HCT116 (cell line): ENCODE measurements around the gene PRRT1B. TPM values are rescaled to one million over a fixed set of nuclear protein-coding genes. Genes with fewer than 3 reads are reported as not detected.

Experiments used
- ATAC-seq: fragments of 200-7000 bp; cut with Tn5 transposase; 2 replicates; pipeline ENCODE4 v1.9.1; 2020; ENCODE audit warnings: mild to moderate bottlenecking, moderate library complexity
- BruUV-seq: library from RNA; stranded (reverse); fragments of 400-500 nt; replicated peaks from 2 replicates; lab custom pipeline; 2021; lab: Mats Ljungman, UMichigan
- CTCF ChIA-PET: fragments of 300-600 bp; sonication (Branson Sonifier 250); formaldehyde crosslinking; loops from one replicate; lab custom pipeline; 2021; ENCODE audit warnings: antibody characterized with exemption; lab: Charles Lee
- POLR2A ChIA-PET: fragments of 300-600, 350-600 bp; sonication (Branson Sonifier 250); formaldehyde crosslinking; loops from one replicate; lab custom pipeline; 2021; ENCODE audit warnings: antibody characterized with exemption; lab: Charles Lee
- RAD21 ChIA-PET, 2 experiments: fragments of 300-600 bp; sonication (Branson Sonifier 250); formaldehyde crosslinking; loops; one replicate each; lab custom pipeline; 2023; ENCODE audit warnings: low total read pairs in 2 of 2; ENCODE audit not compliant: uncharacterized antibody in 2 of 2, unreplicated experiment in 2 of 2, low non-redundant PET in 1 of 2; lab: Charles Lee
- DNase-seq: peaks from one replicate; pipeline ENCODE4 v3.0.0-alpha.2; 2010; ENCODE audit warnings: low read depth, low spot score
- H2AFZ ChIP-seq: fragments of 200-600 bp; shearing (Covaris generic), sonication (generic); 2 replicates; pipeline ENCODE4 v1.6.1; 2017; ENCODE audit warnings: low read depth, mixed run types, mixed read lengths, antibody characterized with exemption, low read length; ENCODE audit not compliant: poor library complexity, severe bottlenecking
- H3K27ac ChIP-seq: 2 replicates; pipeline ENCODE4 v1.5.1; 2012; ENCODE audit warnings: low read depth, low read length
- H3K27me3 ChIP-seq: fragments of 200-600 bp; sonication (generic); 2 replicates; pipeline ENCODE4 v1.6.1; 2016; ENCODE audit warnings: mixed run types, low read length, mixed read lengths; ENCODE audit not compliant: insufficient read depth
- H3K36me3 ChIP-seq, 2 experiments: fragments of 200-500 bp in 1 of 2; fragments of 200-600 bp in 1 of 2; sonication (Bioruptor generic) in 1 of 2; sonication (generic) in 1 of 2; 2 replicates each; pipeline versions ENCODE4 v1.5.1 to v1.6.1; 2014 to 2016; ENCODE audit warnings: low read length in 2 of 2, inconsistent platforms in 1 of 2, mixed read lengths in 1 of 2, mixed run types in 1 of 2; ENCODE audit not compliant: insufficient read depth in 2 of 2, control insufficient read depth in 1 of 2
- H3K4me1 ChIP-seq, 2 experiments: fragments of 200-600 bp in 1 of 2; sonication (generic) in 1 of 2; 2 replicates each; pipeline versions ENCODE4 v1.5.1 to v1.6.1; 2012 to 2017; ENCODE audit warnings: low read length in 2 of 2, inconsistent platforms in 1 of 2, mild to moderate bottlenecking in 1 of 2, mixed read lengths in 1 of 2, mixed run types in 1 of 2, moderate library complexity in 1 of 2; ENCODE audit not compliant: insufficient read depth in 2 of 2, control insufficient read depth in 1 of 2
- H3K4me2 ChIP-seq: fragments of 200-600 bp; sonication (generic); 2 replicates; pipeline ENCODE4 v1.6.1; 2017; ENCODE audit warnings: mixed run types, low read length, mixed read lengths
- H3K4me3 ChIP-seq, 2 experiments: fragments of 200-600 bp in 1 of 2; sonication (generic) in 1 of 2; replicated peaks in 1 of 2; 2 replicates each; pipeline ENCODE4 v1.5.1; 2011 to 2016; ENCODE audit warnings: low read length in 2 of 2, control low read depth in 1 of 2, low read depth in 1 of 2, mild to moderate bottlenecking in 1 of 2, mixed read lengths in 1 of 2, mixed run types in 1 of 2
- H3K79me2 ChIP-seq: fragments of 200-600 bp; sonication (generic); 2 replicates; pipeline ENCODE4 v1.6.1; 2017; ENCODE audit warnings: mild to moderate bottlenecking, mixed run types, low read length, moderate library complexity, mixed read lengths; ENCODE audit not compliant: insufficient read depth
- H3K9ac ChIP-seq: fragments of 200-600 bp; sonication (generic); 2 replicates; pipeline ENCODE4 v1.6.1; 2016; ENCODE audit warnings: low read length, mixed read lengths
- H3K9me2 ChIP-seq: fragments of 200-600 bp; sonication (generic), shearing (Covaris generic); 2 replicates; pipeline ENCODE4 v1.6.1; 2017; ENCODE audit warnings: mixed run types, mild to moderate bottlenecking, moderate library complexity; ENCODE audit not compliant: insufficient read depth
- H3K9me3 ChIP-seq, 2 experiments: fragments of 200-500 bp in 1 of 2; fragments of 200-600 bp in 1 of 2; sonication (Bioruptor generic) in 1 of 2; sonication (generic) in 1 of 2; 2 replicates each; pipeline ENCODE4 v1.6.1; 2014 to 2017; ENCODE audit warnings: low read length in 2 of 2, mixed read lengths in 2 of 2, inconsistent platforms in 1 of 2, low read depth in 1 of 2, mild to moderate bottlenecking in 1 of 2, mixed run types in 1 of 2, moderate library complexity in 1 of 2; ENCODE audit not compliant: control insufficient read depth in 1 of 2, insufficient read depth in 1 of 2
- H4K20me1 ChIP-seq: fragments of 200-600 bp; sonication (generic), shearing (Covaris generic); 2 replicates; pipeline ENCODE4 v1.6.1; 2017; ENCODE audit warnings: mixed run types, mild to moderate bottlenecking, moderate library complexity; ENCODE audit not compliant: insufficient read depth
- CEBPB ChIP-seq: IDR thresholded peaks from 2 replicates; pipeline ENCODE4 v1.6.1; 2012; ENCODE audit warnings: low read depth
- MAX ChIP-seq: IDR thresholded peaks from 2 replicates; pipeline ENCODE4 v1.6.1; 2012
- POLR2A ChIP-seq: IDR thresholded peaks from 2 replicates; pipeline ENCODE4 v1.7.0; 2011; ENCODE audit warnings: borderline replicate concordance; ENCODE audit not compliant: insufficient read depth, insufficient read length; ENCODE audit errors: extremely low read depth
- RAD21 ChIP-seq: IDR thresholded peaks from 2 replicates; pipeline ENCODE4 v1.6.1; 2012; ENCODE audit warnings: low read depth, mild to moderate bottlenecking
- REST ChIP-seq: IDR thresholded peaks from 2 replicates; pipeline ENCODE4 v1.6.1; 2012; ENCODE audit warnings: low read depth
- SIN3A ChIP-seq: IDR thresholded peaks from 2 replicates; pipeline ENCODE4 v1.6.1; 2012; ENCODE audit warnings: low read depth
- TCF7L2 ChIP-seq: IDR thresholded peaks from 2 replicates; pipeline ENCODE4 v1.7.0; 2011; ENCODE audit warnings: borderline replicate concordance, inconsistent platforms; ENCODE audit not compliant: insufficient read depth, insufficient read length; ENCODE audit errors: extremely low read depth
- ZFX ChIP-seq: fragments of 450-650 bp; IDR thresholded peaks from 2 replicates; pipeline ENCODE4 v1.6.1; 2017
- intact Hi-C: fragments of 100-400 bp; cut with micrococcal nuclease; formaldehyde crosslinking; loops from 2 replicates; pipeline ENCODE4 v1.10.0; 2022
- total RNA-seq: library from RNA; stranded (reverse); gene quantifications from one replicate; pipeline ENCODE4 v1.2.1, GENCODE V29; 2021; ENCODE audit not compliant: unreplicated experiment
- TF ChIP-seq, protein P1 (sequence below): IDR thresholded peaks from 2 replicates; pipeline ENCODE4 v1.6.1; 2011; ENCODE audit warnings: mild to moderate bottlenecking, low read length, moderate library complexity; ENCODE audit not compliant: insufficient replicate concordance; ENCODE audit errors: extremely low read depth
- TF ChIP-seq, protein P2 (sequence below), 3 experiments: fragments of 200-600 bp in 1 of 3; sonication (generic) in 1 of 3; IDR thresholded peaks in 2 of 3; conservative IDR thresholded peaks in 1 of 3; 2 replicates each; pipeline ENCODE4 v1.5.1; 2012 to 2017; ENCODE audit warnings: low read depth in 2 of 3, low read length in 2 of 3, antibody characterized with exemption in 1 of 3, borderline replicate concordance in 1 of 3, control low read depth in 1 of 3, mild to moderate bottlenecking in 1 of 3, mixed read lengths in 1 of 3, mixed run types in 1 of 3, moderate library complexity in 1 of 3; ENCODE audit not compliant: insufficient read depth in 1 of 3

The PRRT1B gene
- total RNA-seq, 1 experiment from 2014 or later = not detected

DNA sequence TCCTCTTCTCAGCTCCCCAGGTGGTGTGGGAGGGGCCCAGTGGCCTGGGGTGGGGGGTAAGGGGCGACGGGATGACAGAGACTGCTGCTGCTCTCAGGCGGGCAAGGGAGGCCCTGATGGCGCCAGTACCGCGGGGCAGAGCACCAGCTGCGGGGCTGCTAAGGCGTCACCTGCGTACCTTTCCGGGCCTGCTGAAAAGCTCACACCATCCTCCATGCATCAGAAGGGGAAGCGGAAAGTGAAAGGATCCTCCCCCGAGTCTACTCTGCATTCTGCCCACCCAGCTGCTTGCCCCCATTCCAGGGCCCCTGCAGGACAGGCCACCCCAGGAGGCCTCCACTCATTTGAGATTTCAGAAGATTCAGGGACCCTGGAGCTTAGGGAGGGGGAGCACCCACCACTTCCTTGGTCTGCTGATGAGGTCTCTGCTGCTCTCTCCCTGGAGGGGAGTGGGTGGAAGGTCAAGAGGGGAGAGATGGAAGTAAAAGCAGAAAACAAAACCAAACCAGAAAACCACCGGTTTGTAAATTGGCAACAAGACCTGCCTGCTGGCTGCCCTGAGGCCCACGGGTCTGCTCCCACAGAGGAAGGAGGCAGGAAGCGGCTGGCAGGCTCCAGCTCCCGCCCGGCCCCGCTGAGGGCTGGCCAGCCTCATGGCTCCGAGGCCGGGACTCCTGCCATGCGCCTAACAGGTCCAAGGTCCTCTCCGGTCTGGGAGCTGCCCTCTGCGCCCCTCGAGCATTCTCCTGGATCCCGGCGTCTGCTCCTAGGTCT, 33.6 kb downstream of the PRRT1B start:
- ChIA-PET CTCF (no interaction called here), RAD21 (interaction anchor here in 1 of 2 experiments (0.6 kb wide), 1 partner anchor 229 kb away, joined by 3 read pairs; no protein-coding TSS in a partner anchor), POLR2A (no interaction called here)
- Histone ChIP-seq H3K9ac (no peak overlapping the region), H3K4me2 (no peak overlapping the region), H4K20me1 (no peaks in the 10 kb centered on the region), H3K27ac (no peak overlapping the region), H3K4me3 (no peak overlapping the region), H3K27me3 (no peaks in the 10 kb centered on the region), H3K9me2 (no peaks in the 10 kb centered on the region), H3K4me1 (no peaks in the 10 kb centered on the region), H3K36me3 (peaks cover 3 to 5% of the 10 kb centered on the region in 2 experiments; a peak in 2 of 4 replicates), H3K9me3 (no peaks in the 10 kb centered on the region), H3K79me2 (no peaks in the 10 kb centered on the region), H2AFZ (no peak overlapping the region)
- intact Hi-C loops = no loop called here
- DNase-seq (no peak), ATAC-seq (no peak)
- no TSS peak for BruUV-seq
- no peak for TF ChIP-seq SIN3A
- no peak for TF ChIP-seq POLR2A
- no peak for TF ChIP-seq ZFX
- no peak for TF ChIP-seq TCF7L2
- no peak for TF ChIP-seq REST
- no peak for TF ChIP-seq MAX
- no peak for TF ChIP-seq RAD21
- TF ChIP-seq, protein P1, sequence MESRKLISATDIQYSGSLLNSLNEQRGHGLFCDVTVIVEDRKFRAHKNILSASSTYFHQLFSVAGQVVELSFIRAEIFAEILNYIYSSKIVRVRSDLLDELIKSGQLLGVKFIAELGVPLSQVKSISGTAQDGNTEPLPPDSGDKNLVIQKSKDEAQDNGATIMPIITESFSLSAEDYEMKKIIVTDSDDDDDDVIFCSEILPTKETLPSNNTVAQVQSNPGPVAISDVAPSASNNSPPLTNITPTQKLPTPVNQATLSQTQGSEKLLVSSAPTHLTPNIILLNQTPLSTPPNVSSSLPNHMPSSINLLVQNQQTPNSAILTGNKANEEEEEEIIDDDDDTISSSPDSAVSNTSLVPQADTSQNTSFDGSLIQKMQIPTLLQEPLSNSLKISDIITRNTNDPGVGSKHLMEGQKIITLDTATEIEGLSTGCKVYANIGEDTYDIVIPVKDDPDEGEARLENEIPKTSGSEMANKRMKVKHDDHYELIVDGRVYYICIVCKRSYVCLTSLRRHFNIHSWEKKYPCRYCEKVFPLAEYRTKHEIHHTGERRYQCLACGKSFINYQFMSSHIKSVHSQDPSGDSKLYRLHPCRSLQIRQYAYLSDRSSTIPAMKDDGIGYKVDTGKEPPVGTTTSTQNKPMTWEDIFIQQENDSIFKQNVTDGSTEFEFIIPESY = no peak
- TF ChIP-seq, protein P2, sequence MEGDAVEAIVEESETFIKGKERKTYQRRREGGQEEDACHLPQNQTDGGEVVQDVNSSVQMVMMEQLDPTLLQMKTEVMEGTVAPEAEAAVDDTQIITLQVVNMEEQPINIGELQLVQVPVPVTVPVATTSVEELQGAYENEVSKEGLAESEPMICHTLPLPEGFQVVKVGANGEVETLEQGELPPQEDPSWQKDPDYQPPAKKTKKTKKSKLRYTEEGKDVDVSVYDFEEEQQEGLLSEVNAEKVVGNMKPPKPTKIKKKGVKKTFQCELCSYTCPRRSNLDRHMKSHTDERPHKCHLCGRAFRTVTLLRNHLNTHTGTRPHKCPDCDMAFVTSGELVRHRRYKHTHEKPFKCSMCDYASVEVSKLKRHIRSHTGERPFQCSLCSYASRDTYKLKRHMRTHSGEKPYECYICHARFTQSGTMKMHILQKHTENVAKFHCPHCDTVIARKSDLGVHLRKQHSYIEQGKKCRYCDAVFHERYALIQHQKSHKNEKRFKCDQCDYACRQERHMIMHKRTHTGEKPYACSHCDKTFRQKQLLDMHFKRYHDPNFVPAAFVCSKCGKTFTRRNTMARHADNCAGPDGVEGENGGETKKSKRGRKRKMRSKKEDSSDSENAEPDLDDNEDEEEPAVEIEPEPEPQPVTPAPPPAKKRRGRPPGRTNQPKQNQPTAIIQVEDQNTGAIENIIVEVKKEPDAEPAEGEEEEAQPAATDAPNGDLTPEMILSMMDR (IDR thresholded peaks at IDR 0.05 in 2 of 3, conservative IDR thresholded peaks at IDR 0.05 in 1 of 3; ENCODE audit: borderline replicate concordance in 1 of 3, insufficient read depth in 1 of 3, low read depth in 2 of 3, low read length in 2 of 3) = no peak
- TF ChIP-seq CEBPB = no peak
